Activated CD4-positive, alpha-beta T cell treated with anti-CD3 and anti-CD28 coated beads for 4 hours (primary cell): ENCODE data around the gene CLEC3B.
"Not testable (repeated sequence)": the region's sequence is repeated elsewhere in the genome, so short reads cannot be mapped to it uniquely, and the experiment has no call there.

Experiments
- DNase-seq, 2 donors: peaks; one replicate each; pipeline ENCODE4 v3.0.0-alpha.2; 2020

The CLEC3B gene

DNA sequence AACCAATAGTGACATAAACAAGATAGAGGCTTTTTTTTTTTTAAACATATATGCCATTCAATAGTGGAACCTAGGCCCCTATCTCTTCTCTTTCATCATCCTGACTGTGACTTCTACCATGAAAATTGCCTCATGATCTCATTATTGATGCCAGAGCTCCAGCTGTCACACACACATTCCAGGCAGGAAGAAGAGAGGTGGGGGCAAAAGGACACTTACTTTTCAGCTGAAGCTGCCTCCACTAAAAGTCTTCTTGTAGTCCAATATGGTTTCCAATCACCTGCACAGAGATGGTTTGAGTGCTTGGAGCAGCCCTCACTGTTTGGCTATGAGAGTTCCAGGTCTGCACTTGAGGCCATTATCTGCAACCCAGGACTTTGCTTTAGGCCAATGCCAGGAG is 45.0 kb downstream of the CLEC3B start:
- DNase-seq, result no peak

DNA sequence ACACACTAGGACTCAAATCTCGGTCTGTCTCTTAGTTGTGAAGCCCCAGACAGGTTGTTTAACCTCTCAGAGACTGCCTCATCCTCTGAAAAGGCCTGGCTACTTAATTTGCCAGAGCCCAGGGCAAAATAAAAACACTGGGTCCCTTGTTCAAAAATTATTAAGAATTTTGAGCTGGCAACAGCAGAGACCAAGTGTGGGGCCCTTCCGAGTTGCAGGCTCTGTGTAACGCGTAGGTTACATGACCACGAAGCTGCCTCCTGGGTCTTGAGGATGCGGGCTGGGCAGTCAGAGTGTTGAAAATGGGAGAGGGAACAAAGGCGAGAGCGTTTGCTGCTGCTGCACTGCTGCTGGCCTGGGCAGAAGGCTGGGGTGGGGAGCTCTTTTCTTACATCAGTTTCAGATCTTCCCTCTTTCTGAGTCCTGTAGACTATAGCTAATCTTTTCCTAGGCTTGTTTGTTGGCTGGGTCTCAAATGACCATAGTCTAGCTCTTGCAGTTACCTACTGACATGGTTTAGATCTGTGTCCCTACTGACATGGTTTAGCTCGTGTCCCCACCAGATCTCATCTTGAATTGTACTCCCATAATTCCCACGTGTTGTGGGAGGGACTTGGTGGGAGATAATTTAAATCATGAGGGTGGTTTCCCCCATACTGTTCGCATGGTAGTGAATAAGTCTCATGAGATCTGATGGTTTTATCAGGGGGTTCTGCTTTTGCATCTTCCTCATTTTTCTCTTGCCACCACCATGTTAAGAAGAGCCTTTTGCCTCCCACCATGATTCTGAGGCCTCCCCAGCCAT is 49.9 kb downstream of the CLEC3B start:
- DNase-seq, result no peak

DNA sequence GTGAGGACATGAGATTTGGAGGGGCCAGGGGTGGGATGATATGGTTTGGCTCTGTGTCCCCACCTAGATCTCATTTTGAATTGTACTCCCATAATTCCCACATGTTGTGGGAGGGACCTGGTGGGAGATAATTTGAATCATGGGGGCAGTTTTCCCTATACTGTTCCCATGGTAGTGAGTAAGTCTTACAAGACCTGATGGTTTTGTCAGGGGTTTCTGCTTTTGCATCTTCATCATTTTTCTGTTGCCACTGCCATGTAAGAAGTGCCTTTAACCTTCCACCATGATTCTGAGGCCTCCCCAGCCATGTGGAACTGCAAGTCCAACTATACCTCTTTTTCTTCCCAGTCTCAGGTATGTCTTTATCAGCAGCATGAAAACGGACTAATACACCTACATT is 52.2 kb downstream of the CLEC3B start:
- not testable (repeated sequence) for DNase-seq

DNA sequence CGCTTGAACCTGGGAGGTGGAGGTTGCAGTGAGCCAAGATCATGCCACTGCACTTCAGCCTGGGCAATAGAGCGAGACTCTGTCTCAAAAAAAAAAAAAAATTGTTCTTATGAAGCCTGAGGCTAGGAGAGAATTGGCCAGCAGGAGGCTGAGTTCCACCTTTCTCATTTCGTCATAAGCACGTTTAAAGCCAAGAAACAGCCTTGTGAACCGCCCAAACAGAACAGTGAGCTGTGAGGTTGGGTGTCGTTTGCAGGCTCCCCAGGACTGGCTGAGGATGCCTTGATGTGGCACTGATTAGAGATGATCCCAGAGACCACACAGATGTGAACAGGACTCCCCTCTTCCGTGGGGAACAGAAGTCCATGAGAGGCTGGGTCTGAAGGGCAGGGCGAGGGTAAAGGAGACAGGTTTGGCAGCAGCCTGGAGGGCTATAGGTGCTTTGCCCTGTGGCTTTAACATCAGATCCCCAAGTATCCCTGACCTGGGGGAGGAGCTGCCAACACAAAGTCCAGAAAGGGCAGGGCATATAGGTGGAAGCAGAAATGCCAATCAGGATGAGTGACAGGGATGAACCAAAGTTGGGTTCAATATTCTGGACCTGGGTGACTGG is 52.9 kb downstream of the CLEC3B start:
- DNase-seq, result no peak

DNA sequence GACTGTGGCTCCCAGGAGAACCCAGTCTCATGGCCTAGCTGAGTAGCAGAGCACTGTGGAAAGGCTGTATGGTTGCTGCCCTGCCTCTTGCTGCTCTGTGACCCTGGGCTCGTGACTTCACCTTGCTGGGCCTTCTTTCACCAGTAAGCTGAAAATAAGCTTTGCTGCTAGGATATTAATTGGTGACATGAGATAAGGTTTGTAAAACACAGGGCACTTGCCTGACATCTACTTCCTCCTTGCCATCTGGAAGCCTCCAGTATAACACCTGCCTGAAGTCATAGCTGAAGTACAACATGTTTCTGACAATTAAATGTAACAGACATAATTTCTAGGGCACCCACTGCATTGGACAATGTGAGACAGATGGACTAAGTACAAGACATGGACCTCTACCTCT is 53.6 kb downstream of the CLEC3B start:
- no peak for DNase-seq

DNA sequence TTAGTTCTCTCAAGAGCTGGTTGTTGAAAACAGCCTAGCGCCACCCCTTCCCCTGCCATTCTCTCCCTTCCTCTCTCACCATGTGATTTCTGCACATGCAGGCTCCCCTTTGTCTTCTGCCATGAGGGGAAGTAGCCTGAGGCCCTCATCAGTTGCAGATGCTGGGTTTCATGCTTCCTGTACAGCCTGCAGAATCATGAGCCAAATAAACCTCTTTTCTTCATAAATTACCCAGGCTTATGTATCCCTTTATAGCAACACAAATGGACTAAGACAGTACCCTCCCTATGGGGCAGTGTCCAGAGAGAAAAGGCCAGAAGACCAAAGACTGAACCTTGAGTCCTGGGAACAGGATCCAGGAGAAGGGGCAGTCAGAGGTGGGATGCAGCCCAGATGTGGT is 54.7 kb downstream of the CLEC3B start:
- no peak for DNase-seq

DNA sequence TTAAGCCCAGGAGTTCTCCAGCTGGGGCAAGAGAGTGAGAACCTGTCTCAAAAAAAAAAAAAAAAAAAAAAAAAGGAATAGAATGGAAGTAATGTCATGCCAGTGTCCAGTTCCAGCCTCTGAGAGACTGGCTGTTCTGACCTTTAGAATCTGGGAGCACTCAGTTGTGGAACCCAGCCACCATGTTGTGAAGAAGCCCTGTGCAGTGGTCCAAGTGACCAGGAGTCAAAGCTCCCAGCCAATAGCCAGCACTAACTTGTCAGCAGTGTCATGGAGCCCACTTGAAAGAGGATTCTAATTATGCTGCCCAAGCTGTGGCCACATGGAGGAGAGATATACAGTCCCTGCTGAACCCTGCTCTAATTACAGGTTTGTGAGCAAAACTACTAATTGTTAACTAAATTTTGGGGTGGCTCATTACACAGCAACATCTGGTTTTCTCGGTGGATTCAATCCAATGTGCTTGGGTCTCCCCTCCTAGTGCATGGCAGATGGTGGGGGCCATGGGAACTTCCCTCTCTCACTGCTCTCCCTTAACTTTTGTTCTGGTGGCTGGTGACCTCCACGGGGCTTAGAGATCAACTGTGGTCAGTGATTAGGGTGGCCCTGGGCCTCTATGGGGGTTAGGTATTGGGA is 55.5 kb downstream of the CLEC3B start:
- no peak for DNase-seq

DNA sequence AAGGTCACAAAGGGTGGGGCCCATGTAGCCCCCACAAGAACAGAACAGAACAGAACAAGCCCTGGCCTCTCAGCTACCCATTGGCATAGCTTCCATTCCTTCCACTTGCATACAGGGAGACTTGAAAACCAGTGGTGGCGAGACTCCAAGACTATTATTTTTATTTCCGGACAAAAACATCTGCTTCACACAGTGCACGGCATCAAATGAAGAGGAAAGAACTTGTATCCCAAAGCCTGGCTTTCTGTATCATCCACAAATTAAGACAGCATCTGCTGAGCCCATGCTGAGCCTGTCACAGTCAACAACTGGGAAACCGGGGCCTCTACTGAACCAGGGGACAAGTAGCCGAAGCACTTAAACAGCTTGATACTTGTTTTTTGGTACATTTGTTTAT is 56.0 kb downstream of the CLEC3B start:
- DNase-seq, result no peak

DNA sequence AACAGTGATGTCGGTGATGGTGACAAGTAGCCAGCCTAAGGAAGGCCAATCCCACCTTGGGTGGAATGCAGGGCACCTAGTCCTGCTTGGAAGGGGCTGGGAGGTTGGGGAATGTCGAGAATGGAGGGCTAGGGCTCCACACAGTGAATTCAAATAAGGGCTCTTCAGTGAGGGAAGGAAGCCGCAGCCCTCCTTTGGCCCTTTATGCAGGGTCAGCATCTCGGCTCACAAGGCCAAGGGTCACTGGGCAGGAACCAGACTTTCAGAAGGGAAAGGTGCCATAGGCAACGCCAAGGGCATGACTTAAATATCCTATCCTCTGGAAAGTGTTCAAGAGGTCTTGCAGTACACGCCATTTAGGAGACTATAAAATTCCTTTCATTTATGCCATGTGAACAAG is 56.9 kb downstream of the CLEC3B start:
- no peak for DNase-seq

DNA sequence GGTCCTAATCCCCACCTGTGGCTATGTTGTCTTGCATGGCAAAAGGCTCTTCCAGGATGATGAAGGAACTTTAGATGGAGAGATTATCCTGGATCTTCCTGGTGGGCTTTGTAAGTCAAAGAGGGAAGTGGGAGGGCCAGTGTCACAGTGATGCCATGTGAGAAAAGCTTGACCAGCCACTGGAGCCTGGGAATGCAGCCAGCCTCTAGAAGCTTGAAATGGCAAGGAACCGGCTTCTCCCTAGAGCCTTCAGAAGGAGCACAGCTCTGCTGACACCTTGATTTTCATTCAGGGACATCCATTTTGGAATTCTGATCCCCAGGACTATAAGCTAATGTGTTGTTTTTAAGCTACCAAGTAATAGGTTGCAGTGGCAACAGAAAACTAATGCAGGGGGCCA is 58.3 kb downstream of the CLEC3B start:
- DNase-seq, result no peak

DNA sequence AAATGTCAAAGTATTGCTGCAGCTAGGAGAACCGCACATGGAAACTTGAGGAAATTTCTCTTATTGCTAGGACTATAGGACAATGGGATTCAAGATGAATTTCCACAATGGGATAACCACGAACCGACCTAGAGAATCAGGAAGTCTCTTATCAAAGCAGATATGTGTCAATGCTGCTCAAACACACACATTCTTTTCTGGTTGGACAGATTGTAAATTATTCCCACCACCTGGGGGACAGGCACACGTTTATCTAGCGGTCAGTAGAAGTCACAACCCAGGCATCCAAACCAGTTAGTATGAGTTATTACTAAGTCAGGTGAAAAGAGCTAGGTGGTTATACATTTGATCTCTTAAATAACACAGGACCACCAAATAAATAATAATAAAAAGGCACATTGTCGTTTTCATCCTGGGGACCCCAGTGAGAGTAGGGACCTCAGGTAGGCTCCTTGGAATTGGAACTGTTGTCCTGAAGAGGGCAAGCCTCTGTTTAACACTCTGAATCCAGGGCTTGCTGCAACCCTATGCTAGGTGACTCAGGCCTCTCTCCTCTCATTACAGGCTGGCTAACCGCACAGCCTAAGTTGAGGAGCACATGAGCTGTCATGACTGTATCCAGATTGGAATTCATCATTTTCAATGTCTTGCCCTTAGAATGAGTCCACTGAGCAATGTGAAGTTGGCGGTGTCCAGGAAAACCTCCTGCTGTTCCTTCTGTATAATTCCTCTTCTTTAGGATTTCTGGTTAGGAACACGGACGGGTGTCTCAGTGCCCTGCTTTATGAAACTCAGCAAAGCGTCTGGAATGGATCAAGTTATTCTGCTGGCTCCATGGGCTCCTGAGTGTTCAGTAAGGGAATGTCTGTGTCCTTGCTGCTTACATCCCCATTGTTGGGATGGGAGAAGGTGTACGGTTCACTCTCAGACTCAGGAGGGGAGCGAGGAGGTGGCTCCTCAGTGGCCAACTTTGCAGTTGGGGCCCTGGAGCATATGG is 59.0 kb downstream of the CLEC3B start:
- DNase-seq, result no peak
